ENCODE measurements around the gene IFT172.

DNA sequence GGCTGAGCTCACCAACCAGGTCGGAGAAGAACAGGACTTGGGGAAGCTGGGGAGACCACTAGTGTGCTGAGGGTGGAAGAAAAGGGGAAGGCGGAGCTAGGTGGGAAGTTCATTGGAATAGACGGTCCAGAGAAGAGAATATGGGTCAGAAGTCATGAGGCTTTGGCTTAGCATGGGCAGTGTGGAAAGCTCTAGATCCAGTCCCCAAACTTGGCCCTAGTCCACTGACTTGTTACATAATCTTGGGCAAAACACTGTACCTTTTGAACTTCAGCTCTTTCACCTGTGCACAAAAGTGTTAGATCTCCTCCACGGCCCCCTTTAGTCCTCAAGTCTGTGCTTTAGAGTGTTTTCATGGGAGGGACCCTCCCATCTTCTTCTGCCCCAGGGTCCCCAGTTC is 17.8 kb upstream of the IFT172 start:
- TF ChIP-seq, protein P1, sequence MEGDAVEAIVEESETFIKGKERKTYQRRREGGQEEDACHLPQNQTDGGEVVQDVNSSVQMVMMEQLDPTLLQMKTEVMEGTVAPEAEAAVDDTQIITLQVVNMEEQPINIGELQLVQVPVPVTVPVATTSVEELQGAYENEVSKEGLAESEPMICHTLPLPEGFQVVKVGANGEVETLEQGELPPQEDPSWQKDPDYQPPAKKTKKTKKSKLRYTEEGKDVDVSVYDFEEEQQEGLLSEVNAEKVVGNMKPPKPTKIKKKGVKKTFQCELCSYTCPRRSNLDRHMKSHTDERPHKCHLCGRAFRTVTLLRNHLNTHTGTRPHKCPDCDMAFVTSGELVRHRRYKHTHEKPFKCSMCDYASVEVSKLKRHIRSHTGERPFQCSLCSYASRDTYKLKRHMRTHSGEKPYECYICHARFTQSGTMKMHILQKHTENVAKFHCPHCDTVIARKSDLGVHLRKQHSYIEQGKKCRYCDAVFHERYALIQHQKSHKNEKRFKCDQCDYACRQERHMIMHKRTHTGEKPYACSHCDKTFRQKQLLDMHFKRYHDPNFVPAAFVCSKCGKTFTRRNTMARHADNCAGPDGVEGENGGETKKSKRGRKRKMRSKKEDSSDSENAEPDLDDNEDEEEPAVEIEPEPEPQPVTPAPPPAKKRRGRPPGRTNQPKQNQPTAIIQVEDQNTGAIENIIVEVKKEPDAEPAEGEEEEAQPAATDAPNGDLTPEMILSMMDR (IDR thresholded peaks at IDR 0.05; ENCODE audit: borderline replicate concordance, extremely low read depth, low read length, poor library complexity, severe bottlenecking): no peak
- no peak for TF ChIP-seq EZH2 (IDR thresholded peaks at IDR 0.05; ENCODE audit: borderline replicate concordance, low read depth, low read length, severe bottlenecking)

Measured in DND-41 (cell line).